ENCODE measurements around the gene SH3BP4.

SH3BP4 gene

DNA sequence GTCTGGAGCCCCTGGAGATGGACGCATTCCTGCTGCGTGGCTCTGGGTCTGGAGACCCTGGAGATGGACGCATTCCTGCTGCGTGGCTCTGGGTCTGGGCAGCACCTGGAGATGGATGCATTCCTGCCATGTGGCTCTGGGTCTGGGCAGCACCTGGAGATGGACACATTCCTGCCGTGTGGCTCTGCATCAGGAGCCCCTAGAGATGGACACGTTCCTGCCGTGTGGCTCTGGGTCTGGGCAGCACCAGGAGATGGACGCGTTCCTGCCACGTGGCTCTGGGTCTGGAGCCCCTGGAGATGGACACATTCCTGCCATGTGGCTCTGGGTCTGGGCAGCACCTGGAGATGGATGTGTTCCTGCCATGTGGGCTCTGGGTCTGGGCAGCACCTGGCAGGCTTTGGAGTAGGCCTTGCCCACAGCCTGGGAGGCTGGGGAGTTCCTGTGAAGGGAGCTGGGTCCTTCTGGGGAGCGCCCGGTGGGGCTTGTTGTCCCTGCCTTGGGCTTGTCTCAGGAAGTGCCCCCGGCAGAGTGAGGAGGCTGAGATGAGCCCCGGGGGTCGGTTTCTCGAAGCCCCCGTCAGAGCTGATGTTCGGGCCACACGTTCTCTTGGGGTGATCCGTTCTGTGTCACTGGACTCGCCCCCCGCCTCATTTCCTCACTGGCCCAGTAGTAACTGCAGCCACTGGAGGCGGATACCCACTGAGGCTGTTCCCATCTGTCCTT, 41.0 kb downstream of the SH3BP4 start:
- no peak overlapping the region for H3K27ac ChIP-seq
- no peaks in the 10 kb centered on the region for H3K36me3 ChIP-seq
- TF ChIP-seq, protein P1, sequence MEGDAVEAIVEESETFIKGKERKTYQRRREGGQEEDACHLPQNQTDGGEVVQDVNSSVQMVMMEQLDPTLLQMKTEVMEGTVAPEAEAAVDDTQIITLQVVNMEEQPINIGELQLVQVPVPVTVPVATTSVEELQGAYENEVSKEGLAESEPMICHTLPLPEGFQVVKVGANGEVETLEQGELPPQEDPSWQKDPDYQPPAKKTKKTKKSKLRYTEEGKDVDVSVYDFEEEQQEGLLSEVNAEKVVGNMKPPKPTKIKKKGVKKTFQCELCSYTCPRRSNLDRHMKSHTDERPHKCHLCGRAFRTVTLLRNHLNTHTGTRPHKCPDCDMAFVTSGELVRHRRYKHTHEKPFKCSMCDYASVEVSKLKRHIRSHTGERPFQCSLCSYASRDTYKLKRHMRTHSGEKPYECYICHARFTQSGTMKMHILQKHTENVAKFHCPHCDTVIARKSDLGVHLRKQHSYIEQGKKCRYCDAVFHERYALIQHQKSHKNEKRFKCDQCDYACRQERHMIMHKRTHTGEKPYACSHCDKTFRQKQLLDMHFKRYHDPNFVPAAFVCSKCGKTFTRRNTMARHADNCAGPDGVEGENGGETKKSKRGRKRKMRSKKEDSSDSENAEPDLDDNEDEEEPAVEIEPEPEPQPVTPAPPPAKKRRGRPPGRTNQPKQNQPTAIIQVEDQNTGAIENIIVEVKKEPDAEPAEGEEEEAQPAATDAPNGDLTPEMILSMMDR (IDR thresholded peaks at IDR 0.05): no peak
- H3K9me3 ChIP-seq: no peaks in the 10 kb centered on the region
- H3K4me1 ChIP-seq (ENCODE audit: control insufficient read depth in 1 of 2, insufficient read depth in 1 of 2, low read depth in 1 of 2, low read length in 1 of 2): peaks cover 0 to 3% of the 10 kb centered on the region in 2 experiments
- no peak overlapping the region for H3K4me3 ChIP-seq (ENCODE audit: low read depth in 1 of 2, low read length in 1 of 2)
- H3K27me3 ChIP-seq: peaks cover 12% of the 10 kb centered on the region

DNA sequence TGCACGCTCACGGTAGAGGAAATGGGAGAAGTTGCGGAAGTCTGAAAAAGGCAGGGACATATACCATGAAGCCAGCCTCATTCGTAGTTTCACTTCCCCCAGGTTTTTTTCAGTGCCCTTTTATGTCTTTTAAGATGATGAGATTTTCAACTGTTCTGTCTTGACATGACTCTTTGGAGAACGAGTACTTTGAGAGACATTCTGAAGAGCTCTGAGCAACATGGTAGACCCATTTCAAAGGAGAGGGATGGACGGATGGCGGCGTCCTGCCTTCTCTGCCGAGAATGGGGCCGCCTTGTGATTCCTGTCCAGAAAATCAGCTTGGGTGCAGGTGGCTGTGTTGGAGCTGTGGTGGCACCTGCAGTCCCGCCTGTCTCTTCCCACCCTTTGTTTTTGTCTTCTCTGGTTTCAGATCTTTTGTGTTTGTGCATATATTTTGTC, 41.7 kb downstream of the SH3BP4 start:
- Histone ChIP-seq H3K36me3 (no peaks in the 10 kb centered on the region), H3K4me1 (ENCODE audit: control insufficient read depth in 1 of 2, insufficient read depth in 1 of 2, low read depth in 1 of 2, low read length in 1 of 2) (peaks cover 0 to 3% of the 10 kb centered on the region in 2 experiments), H3K27me3 (peaks cover 9% of the 10 kb centered on the region), H3K27ac (no peak overlapping the region), H3K4me3 (ENCODE audit: low read depth in 1 of 2, low read length in 1 of 2) (no peak overlapping the region), H3K9me3 (no peaks in the 10 kb centered on the region)
- TF ChIP-seq, protein P1 (IDR thresholded peaks at IDR 0.05): no peak

DNA sequence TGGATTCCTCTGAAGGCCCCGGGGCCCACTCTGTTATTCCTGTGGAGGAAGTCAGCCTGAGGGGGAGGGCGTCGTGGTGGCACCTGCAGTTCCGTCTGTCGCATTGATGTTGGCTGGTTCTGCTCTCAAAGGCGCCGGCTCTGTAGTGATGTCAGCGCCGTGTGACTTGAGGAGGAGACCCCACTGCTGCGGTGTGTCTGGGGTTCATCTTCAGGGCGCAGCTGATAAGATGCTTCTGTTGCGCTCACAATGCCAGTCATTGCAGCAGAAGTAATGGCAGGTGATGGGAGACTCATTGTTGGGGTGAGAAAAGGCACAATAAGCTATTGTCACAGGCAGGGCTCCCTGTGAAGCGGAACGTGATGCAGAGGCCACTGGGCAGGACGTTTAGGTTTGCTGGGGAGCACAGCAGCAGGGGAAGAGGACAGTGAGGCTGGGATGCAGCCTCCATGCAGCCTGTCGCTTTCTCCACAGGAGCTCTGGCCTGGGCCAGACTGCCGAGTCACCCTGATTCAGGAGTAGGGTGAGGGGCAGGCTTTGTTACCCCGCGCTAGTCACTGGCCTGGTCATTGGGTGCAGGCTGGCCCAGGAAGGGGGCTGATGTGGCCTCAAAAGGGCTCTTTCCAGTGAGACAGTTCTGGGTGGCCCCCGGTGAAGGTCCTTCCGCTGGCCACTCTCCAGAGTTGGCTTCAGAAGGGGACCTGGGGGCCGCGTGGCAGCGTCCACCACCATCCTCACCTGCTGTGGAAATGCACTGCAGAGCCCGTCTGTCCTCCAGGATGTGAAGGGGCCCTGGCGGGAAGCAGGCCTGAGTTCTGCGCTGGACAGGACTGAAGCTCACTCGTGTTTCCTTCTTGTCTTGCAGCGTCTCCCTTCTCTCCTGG, 42.9 kb downstream of the SH3BP4 start:
- Histone ChIP-seq H3K27ac (no peak overlapping the region), H3K4me3 (ENCODE audit: low read depth in 1 of 2, low read length in 1 of 2) (no peak overlapping the region), H3K27me3 (no peaks in the 10 kb centered on the region), H3K36me3 (no peaks in the 10 kb centered on the region), H3K4me1 (ENCODE audit: control insufficient read depth in 1 of 2, insufficient read depth in 1 of 2, low read depth in 1 of 2, low read length in 1 of 2) (no peaks in the 10 kb centered on the region), H3K9me3 (no peaks in the 10 kb centered on the region)
- TF ChIP-seq, protein P1 (IDR thresholded peaks at IDR 0.05): no peak

DNA sequence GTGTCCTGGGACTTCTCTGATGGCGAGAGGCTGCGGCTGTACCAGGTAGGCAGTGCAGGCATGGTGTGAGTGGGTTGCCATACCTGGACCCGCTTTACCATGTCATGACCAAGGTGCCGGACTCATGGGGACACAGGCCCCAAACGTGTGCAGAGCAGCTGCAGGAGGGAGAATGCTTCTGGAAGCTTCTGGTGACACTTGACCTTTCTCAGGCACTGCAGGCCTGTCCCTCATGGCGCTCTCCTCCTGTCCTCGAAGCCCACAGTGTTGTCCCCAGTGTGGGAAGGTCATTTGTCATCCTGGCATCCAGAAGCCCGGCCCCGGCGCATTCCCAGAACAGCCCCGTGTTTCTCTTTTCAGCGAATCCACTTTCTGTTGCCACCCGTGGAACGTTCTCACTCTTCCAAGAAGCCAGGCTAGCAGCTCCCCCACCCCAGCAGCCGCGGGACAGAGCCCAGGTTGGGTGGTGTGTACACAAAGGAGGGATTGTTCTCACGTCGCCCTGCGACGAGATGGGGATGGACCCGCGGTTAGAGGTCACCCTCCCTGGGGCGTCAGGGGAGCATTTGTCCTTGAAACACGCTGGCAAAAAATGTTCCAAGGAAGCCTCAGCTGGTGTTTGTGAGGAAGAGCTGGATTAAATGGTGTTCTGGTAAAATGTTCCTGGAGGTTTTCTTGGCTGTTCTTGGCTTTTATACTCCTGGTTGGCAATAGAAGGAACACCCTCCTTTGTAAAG, 43.7 kb downstream of the SH3BP4 start:
- Histone ChIP-seq H3K9me3 (no peaks in the 10 kb centered on the region), H3K4me3 (ENCODE audit: low read depth in 1 of 2, low read length in 1 of 2) (no peak overlapping the region), H3K27me3 (no peaks in the 10 kb centered on the region), H3K4me1 (ENCODE audit: control insufficient read depth in 1 of 2, insufficient read depth in 1 of 2, low read depth in 1 of 2, low read length in 1 of 2) (no peaks in the 10 kb centered on the region), H3K27ac (no peak overlapping the region), H3K36me3 (no peaks in the 10 kb centered on the region)
- TF ChIP-seq, protein P1 (IDR thresholded peaks at IDR 0.05): no peak

DNA sequence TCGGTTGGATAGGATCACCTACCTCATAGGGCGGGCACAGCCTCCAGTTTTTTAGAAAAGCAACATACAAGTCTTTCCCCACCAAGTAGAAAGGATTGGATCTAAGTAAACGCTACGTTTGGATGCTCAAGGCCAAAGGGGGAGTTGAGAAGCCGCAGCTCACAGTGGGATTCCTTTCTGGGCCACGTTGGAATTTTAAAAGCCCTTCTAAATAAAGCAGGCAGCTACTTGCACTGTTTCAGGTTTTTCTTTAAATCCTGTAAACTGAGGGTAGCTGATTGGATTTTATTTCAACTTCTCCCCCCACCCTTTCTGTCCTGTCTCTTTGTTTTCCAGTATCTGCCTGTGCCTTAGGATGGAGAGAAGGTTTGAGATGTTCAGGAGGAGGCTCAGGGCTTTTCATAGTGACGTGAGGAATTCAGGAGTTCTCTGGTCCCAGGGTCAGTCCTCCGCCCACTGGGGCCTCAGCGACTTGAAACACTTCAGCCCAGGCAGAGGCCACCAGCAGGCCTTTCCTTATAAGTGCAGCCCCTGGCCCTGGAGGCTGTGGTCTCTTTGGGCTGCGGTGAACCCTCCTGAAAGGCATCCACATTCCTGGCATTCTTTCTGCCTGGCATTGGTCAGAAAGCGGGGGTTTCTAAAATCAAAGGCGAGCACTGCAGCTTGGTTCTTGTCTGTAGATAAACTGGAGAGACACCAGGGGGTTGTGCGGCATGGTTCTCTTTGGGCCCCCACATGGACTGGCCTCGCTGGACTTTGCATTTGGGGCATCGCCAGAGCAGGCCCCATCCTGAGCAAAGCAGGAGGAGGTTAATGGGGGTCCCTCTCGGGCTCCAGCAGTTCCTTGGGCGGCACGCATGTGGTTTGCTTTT, 44.5 kb downstream of the SH3BP4 start:
- no peaks in the 10 kb centered on the region for H3K4me1 ChIP-seq (ENCODE audit: control insufficient read depth in 1 of 2, insufficient read depth in 1 of 2, low read depth in 1 of 2, low read length in 1 of 2)
- no peaks in the 10 kb centered on the region for H3K27me3 ChIP-seq
- H3K9me3 ChIP-seq: no peaks in the 10 kb centered on the region
- H3K4me3 ChIP-seq (ENCODE audit: low read depth in 1 of 2, low read length in 1 of 2): no peak overlapping the region
- H3K27ac ChIP-seq: no peak overlapping the region
- TF ChIP-seq, protein P1 (IDR thresholded peaks at IDR 0.05): no peak
- no peaks in the 10 kb centered on the region for H3K36me3 ChIP-seq

Measured in neutrophil (primary cell).